HG03342 (cell line): ENCODE measurements around the gene SRP68.

Experiments used
- ATAC-seq: cut with Tn5 transposase; IDR thresholded peaks from one replicate; pipeline ENCODE4 v1.9.1; 2021; ENCODE audit warnings: mild to moderate bottlenecking, moderate library complexity; ENCODE audit not compliant: unreplicated experiment

Gene SRP68

DNA sequence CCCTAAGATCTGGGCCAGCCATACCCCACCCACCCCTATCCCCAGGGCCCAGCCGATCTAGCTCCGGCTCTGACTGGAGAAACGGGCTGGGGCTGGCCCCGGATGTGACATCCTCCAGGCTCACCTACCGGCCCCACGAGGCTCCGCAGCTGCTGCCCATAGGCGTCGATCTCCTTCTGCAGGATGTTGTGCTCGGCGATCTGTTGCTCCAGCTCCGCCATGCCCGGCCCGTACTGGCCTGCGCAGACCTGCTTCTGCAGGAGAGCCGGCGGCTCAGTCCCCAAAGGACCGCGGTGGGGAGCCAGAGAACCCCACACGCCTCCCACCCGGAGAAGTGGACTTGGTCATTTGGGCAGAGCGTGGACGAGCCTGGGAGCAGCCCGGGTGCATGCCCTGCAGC is 50.0 kb downstream of the SRP68 start:
- no peak for ATAC-seq

DNA sequence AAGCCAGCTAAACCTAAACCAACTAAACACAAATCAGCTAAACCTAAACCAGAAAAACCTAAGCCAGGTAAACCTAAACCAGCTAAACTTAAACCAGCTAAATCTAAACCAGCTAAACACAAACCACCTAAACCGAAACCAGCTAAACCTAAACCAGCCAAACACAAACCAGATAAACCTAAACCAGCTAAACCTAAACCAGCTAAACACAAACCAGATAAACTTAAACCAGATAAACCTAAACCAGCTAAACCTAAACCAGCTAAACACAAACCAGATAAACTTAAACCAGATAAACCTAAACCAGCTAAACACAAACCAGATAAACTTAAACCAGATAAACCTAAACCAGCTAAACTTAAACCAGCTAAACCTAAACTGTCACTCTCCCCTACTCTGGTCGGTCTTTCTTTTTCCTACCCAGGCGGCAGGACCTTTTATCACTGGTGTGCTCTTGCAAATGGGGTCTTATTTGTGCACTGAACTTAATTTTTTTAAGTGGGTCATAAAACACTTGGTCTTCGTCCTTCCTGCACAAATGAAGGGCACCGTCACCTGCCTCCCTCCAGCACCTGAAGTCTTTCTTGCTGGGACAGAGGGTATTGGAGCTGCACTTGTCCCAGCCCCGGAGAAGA is 52.4 kb downstream of the SRP68 start:
- ATAC-seq, result no peak

DNA sequence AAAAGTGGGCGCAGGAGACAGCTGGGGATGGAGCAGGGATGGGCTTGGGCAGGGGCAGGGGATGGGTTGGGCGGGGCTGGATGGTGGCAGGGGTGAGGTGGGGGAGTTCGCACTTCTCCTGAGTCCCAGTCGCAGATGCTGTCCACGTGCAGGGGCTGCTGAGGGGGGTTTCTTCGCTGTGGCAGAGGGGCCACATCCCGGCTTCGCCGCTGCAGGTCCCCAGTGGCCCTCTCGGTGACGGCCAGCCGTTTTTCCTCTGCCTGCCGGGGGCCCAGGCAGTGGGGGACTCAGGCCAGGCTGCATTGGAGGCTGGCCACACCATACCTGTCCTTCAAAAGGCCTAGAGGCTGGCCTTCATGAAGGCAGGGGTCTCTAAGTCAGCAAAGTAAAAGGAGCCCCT is 53.5 kb downstream of the SRP68 start:
- ATAC-seq, result no peak

DNA sequence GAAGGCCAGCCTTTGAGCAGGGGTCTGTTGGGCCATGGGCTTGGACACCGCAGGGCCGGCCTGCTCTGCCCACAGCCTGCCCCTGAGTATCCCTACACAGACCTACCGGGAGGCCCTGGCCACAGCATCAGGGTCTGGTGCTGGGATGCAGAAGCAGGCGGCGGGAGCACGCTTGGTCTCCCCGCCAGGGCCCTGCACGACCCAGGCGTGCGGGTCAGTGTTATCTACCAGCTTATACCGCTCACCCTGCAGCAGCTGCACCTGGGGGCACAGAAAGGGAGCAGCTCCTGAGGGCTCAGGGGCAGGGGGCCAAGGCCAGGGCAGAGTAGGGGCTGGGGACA is 54.0 kb downstream of the SRP68 start:
- no peak for ATAC-seq

DNA sequence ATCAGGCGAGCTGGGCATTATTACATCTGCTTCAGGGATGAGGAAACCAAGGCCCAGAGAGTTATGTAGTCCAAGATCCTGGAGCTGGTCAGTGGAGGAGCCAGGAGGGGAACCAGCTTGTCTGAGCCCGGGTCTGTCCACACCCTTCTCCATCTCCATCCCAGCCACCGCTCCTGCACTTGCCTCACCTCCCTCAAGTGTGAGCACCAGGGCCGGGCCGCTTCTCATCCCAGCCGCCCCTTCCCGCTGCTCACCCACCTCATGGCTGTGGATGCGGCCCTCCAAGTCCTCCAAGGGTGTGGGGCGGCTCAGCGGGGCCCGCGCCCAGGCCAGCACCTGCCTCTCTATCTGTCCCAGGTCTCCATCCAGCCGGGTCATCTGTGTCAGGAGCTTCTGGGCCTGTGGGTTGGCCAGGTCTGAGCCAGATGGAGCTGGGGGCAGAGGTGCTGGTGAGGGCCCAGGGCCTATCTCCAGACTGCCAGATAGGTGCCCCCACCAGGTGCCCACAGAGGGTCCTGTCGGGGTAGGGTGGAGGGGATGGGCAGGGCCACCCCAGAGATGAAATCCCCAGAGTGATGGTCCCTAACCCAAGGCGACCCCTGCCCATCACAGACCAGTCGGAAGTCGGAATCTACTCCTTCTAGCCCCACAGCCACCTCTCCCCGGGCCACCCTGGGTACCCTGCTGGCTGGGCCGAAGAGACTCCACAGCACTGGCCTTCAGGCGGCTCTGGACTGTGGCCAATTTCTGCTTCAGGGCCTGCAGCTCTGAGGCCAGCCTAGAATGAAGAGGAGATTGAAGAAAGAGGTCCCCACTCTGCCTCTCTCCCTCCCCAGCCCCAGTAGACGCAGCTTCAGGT is 54.6 kb downstream of the SRP68 start:
- no peak for ATAC-seq

DNA sequence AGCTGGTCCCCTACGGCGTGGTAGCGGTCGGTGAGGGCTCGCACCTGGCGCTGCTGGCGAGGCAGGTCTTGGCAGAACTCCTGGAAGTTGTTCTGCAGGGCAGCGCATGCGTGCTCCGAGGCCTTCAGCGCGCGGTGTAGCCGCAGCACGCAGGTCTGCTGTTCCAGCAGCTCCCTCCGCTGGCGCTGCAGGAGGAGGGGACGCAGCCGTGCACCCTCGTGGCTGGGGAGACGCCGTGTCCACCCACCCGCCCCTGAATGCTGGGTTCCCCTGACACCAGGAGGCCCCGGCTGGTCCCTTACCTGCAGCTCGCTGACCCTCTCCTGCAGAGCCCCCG is 57.4 kb downstream of the SRP68 start:
- ATAC-seq, result no peak

DNA sequence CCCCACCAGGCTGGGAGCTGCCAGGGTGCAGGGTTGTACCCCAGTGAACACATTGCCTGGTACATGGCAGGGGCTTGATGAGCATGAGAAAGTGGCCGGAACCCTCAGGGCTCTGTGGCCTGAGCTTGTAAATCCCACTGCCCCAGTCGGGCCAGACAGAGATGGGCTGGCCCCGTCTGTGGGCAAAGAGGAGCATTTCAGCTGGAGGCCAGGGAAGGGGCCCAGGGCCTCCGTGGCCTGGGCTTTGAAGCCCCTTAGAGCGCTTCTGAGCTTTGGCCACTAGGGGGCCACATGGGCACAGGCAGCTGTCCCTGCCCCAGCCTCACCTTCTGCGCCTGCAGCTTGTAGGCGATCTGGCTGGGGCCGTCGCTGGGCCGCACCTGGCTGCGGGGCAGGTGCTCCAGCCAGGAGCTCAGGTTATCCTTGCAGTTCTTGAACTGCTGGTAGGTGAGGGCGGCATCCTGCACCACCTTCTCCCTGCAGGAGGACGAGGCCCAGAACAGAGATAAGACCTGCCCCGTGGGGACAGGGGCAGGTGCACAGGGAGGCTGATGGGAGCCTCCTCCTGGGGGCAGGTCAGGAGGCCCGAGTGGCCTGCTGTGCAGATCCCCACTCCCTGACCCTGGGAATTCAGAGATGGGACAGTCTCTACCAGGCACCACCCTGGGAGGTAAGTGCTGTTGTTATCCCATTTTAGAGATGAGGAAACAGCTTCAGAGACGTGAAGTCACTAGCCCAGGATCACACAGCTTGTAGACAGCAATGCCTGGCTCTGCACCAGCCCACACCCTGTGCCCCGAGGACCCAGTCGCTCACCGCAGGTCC is 58.0 kb downstream of the SRP68 start:
- no peak for ATAC-seq

DNA sequence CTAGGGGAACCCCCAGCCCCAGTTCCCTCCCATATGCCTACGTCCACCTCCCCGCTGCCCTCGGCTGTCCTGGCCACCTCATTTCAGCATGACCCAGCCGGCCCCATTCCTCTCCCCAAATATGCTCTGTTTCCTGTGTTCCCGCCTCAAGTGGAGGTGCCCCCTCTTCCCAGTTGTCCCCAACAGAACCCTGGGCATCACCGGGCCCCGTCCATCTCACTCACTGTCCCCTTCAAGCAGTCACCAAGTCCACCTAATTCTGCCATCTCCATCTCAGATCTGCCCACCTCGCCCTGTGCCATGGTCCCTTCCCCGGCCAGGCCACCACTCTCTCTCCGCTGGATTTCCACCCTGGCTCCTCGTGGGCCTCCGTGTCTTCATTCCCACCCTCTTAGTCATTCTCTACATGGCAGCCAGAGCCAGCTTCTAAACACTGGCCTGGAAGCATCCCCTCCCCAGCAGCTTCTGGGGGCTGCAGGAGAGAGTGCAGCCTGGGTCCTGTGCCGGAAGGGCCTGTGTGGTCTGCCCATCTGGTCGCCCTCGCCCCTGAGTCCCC is 58.9 kb downstream of the SRP68 start:
- ATAC-seq, result no peak

DNA sequence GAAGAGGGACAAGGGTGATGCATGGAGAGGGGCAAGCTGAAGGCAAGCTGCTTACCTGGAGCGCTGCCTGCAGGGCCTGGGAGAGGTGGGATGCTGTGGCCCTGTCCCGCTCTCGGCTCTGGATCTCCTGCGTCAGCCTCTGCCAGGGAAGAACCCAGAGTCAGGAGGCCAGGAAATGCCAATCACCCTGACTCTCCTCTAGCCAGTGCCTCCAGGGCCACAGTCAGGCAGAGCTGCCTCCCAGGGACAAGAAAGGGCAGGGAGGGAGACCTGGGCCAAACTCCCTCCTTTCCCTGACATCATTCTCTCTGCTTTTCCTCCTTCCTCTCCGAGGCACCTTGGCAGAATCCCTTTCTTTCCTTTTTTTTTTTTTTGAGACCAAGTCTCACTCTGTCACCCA is 60.4 kb downstream of the SRP68 start:
- ATAC-seq, result no peak

DNA sequence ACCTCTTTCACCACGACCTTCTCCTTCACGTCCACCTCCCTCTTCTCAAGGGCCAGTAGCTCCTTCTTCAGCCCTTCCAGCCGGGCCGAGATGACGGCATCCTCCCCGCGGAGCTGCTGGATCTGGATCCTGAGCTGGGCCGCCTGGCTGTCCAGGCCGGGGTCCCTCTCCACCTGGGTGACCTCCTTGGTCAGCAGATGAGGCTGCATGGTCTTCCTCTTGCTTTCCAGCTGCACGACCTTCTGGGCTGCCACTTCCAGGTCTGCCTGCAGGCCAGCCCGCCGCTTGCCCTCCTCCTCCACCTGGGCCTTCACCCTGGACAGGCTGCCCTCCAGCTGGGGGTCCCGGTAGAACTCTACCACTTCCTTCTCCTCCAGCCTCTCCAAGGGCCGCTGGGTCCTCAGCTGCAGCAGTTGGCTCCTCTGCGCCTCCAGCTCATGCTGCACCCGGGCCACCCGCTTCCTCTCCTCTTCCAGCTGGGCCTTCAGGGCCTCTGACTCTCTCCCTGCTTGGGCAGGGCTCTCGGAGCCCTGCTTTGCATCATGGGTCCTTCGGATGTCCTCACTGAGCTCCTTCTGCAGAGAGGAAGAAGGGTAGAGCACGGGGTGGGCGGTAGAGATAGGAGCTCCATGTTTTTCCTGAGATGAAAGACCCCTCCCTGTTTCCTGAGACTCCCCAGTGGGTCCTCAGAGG is 62.2 kb downstream of the SRP68 start:
- no peak for ATAC-seq

DNA sequence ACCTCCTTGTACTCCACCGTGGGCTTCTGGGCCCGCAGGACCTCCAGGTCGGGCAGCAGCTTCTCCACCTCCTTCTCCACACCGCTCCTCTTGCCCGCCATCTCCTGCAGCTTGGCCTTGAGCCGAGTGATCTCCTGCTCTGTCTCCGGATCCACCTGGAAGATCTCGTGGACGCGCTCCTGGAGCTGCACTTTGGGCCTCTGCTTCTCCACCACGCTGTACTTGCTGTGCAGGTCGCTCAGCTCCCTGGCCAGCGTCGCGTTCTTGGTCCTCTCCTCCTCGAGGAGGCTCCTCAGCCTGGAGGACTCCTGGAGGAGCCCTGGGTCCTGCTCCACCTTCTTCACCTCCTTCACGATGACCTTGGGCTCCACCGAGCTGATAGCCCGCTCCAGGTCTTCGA is 62.9 kb downstream of the SRP68 start:
- no peak for ATAC-seq

DNA sequence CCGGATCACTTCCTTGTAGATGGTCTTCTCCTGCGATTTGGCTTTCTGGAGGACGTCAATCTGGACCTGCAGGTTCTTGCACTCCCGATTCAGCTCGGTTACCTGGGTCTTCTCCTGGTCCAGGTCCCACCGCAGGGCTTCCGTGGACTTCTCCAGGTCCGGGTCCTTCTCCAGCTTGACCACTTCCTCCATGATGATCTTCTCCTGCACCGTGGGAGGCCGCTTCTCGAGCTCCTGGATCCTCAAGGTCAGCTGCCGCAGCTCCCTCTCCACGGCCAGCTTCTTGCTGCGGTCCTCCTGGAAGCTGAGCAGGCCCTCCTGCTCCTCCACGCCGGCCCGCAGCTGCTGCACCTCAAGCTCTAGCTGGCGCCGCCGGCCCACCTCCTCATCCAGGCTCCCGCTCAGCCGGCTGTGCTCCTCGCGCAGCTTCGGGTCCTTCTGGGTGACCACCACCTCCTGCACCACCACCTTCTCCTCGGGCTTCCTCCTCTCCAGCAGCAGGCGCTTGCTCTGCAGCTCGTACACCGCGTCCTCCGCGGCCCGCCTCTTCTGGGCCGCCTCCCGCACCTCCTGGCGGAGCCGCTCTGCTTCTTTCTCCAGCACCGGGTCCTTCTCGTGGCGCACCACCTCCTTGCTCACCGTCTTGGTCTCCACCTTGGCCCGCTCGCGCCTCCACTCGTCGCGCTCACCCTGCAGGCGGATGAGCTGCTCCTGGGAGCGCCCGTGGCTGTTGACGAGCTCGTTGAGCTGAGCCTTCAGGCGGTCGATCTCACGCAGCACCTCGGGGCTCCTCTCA is 63.5 kb downstream of the SRP68 start:
- no peak for ATAC-seq

DNA sequence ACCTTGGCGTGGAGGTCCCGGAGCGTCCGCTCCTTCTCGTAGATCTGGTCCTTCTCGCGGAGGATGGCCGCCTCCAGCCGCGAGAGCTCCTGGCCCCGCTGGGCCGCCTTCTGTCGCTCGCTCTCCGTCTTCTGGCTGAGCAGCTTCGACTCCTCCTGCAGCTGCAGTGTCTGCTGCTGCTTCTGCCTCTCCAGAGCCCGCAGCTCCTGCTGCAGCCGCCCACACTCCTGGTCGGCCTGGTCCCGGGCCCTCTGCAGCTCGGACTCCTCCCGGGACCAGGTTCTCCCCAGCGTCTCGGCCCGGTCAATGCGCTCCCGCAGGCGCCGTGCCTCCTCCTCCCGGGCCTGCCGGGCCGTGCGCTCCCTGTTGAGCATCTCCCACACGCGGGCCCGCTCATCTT is 64.1 kb downstream of the SRP68 start:
- ATAC-seq, result no peak

DNA sequence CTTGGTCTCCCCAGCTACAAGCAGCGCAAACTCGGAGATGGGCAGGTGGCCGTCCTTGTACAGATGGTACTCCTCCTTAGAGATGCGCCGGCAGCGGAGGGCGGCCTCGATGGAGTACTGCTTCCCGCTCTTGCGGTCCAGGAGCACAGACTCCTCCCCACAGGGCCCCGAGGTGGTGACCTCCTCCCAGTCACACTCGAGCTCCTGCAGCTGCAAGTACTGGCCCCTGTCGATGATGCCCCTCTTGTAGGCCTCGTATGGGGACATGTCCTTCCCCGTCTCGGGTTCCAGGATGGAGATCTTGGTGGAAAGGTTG is 64.5 kb downstream of the SRP68 start:
- ATAC-seq, result no peak

DNA sequence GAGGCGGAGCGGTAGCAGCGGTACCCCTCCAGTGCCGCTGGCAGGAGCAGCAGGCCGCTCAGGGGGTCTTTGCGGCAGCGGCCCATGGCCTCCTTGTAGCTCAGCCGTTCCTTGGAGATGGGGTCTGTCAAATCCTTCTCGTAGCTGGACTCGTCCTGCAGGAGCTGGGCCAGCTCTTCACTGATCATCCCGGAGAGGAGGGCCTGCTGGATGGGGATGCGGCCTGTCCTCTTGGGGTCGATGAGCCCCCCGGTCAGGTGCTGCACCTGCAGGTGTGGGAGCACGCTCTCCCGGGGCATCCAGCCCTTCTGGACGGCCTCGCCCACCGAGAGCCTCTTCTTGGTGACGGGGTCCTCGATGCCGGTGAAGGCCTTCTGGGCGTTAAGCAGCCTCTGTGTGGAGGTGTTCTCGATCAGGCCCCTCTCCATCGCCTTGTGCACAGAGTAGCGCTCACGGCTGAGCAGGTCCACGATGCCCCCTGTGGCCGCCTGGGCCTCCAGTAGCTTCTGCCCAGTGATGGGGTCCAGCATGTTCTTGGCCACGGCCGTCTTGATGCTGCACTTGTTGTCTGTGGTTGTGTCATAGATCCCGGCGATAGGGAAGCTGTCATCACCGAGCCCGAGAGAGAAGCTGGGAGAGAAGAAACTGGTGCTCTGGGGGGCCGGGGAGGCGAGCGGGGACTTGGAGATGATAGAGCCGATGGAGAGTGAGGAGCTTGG is 65.0 kb downstream of the SRP68 start:
- ATAC-seq, result no peak

DNA sequence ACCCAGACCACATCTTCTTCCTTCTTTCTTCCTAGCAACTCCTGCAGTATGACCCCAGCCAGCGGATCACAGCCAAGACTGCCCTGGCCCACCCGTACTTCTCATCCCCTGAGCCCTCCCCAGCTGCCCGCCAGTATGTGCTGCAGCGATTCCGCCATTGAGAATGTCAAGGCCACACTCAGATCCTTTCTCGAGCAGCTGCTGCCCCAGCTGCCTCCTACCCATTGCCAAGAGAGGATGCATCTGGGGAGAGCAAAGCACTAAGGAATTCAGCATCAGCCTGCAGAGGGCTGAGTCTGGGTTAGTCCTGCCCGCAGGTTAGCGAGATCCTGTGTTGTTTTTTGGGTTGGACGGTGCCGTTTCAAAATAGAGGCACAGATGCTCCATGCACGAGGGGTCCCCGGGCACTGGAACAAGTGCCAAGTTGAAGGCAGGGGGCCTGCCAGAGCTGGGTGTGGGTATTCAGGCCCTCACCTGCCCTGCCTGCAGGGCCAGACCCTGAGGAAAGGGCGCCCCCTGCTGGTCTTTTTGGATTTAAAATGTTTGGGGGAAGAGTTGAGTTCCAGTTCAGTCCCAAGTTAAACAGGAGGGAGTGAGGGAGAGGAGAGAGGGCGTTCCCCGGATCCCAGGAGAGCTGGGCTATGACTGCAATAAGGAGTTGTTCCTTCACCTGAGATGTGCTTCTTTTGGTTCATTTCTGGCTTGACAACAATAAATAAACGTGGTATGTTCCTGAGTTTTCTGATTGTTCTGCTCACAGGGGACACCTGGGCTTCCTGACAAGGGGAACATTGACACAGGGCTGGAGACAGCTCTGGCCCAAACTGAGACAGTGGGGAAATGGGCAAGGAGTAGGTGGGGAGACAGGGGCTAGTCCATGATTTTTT is 66.8 kb downstream of the SRP68 start:
- ATAC-seq, result no peak

DNA sequence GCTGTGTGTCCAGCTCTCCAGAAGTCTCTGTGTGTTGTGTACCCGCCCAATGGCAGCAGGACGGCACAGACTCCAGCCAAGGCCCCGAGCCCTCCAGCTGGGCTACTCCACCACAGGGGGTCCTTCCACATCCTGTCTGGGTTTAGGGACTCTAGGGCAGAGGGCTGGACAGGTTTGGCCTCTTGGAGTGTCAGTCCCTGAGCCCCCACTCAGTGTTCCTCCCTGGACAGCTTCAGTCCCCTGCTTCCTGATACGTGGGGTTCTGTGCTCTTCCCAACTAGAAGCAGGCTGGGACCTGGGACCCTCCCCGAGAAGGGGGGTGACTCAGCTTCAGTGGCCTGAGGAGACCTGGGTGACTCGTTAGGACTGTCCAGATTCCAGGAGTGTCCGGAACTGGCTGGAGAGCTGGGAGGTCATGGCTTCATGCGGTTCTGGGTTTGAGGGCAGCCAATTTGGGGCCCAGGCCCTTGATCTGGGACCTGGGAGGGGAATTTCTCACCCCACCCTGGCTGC is 67.5 kb downstream of the SRP68 start:
- no peak for ATAC-seq

DNA sequence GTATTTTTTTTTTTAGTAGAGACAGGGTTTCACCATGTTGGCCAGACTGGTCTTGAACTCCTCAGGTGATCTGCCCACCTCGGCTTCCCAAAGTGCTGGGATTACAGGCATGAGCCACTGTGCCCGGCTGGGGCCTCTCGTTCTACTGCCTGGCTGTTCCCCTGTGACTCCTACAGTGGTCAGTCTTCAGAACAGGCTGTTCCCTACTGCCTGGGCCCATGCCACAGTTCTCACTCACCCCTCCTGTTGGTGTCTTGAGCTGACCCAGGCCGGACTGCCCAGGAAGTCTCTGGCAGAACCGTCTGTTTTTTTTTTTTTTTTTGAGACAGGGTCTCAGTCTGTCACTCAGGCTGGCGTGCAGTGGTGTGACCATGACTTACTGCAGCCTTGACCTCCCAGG is 68.4 kb downstream of the SRP68 start:
- no peak for ATAC-seq

DNA sequence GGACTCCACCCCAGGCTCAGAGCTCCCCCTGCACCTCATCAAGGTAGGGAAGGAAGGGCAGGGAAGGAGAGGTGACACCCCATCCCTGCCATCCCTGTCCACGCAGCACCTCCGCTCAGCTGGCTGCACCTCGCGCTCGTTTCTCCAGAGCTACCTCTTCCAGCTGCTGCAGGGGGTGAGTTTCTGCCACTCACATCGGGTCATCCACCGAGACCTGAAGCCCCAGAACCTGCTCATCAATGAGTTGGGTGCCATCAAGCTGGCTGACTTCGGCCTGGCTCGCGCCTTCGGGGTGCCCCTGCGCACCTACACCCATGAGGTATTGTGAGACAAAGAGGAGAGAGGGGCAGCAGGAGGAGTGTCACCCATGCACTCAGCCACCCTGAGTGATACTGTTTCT is 70.2 kb downstream of the SRP68 start:
- no peak for ATAC-seq
